Activated CD4-positive, alpha-beta T cell treated with anti-CD3 and anti-CD28 coated beads, Interleukin-2, amount 50 U/mL, for 4 hours (primary cell): ENCODE results near the gene PNLIPRP2.

Experiments
- DNase-seq, 2 experiments: peaks; one replicate each; pipeline ENCODE4 v3.0.0-alpha.2; 2020

PNLIPRP2 gene

GRCh38 chr10:116686632-116687031 is 65.9 kb downstream of the PNLIPRP2 start:
- DNase-seq = no peak

- no peak for DNase-seq
These were observed 66.9 kb downstream of the PNLIPRP2 start for GRCh38 chr10:116687633-116688032.

DNA sequence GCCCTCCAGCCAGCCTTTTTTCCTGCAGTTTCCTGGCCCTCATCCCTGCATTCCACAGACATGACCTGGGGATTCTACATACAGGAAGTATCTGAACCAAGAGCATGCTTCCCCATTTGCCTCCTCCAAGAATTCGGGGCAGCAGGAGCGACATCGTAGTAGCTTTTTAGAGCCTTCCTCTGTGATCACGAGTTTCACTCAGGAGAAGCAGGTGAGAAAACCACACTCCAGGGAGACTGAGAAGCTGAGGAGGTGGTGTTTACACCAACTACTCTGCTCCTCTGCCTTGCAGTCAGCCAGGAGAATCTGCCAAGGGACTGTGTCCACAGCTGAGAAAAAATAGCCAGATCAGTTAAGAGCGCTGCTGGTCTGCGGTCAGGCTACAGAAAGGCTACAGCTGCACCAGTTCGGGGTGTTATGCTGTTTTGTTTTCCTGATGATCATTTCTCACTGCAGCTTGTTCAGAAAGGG is 67.5 kb downstream of the PNLIPRP2 start:
- DNase-seq = no peak

DNA sequence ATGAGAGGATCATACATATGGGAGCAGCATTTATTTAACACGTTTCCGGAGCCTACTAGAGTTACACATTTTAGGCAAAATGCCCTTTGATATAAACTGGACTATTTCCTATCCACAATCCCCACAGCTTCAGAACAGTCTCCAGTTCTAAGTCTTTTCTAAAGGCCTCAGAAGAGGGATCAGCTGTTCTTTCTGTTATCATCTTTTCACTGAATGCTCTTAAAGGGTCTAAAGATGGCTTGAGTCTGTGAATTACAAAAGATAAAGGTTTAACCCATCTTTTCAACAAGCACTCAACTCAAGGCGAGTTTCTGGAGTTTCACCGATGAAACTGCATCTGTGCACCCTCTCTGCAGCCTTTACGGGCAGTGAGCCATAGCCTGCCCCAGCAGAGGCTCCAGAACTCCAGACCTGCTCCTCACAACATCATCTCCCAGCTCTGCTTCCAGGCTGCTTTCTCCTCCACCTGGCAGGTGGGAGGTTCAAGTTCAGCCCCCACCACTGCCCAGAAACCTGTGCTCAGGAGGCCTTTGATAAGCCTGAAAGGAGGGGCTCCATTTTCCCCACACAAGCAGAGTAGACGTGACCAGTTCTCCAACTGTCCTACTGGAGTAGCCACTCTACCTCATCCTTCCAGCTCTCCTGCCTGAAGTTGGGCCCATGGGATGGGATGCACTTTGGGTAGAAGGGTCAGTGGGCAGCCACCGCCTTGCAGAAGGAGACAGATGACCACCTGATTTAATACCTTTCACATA is 68.2 kb downstream of the PNLIPRP2 start:
- DNase-seq = no peak

- no peak for DNase-seq
These were observed 69.0 kb downstream of the PNLIPRP2 start for GRCh38 chr10:116689744-116690143.

GRCh38 chr10:116690356-116691322 is 69.9 kb downstream of the PNLIPRP2 start:
- no peak for DNase-seq

GRCh38 chr10:116691635-116692034 is 70.9 kb downstream of the PNLIPRP2 start:
- no peak for DNase-seq

GRCh38 chr10:116692225-116692624 is 71.5 kb downstream of the PNLIPRP2 start:
- no peak for DNase-seq

DNA sequence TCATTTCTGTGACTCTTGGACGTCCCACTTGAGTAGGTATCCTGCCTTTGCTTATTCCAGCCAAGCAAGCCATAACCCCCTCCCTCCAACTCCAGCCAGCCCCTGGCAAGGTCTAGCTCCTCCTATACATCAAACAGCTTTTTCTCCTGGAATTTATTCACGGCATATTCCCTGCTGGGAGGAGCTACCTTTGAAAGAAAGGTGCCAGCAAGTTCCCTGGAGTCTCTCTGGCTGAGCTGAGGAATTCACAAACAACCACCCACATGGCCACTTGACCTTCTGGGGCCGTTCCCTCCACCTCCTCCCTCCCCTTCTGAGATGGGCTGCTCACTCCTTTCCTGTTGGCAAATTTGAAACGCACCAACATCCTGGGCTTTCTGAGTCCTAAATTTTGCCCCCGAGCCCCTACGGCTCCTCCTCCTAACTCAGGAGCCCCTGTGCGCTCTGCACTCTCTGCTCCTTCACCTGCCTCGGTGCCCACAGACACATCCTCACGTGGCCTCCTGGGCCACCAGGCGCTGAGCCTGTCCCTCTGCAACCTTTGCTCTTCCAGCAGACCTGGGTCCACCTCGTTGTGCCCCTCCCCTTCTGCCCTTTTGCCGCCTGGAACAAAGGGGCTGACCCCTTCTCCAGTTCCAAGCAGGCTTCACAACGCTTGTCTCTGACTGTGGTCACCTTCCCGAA is 73.6 kb downstream of the PNLIPRP2 start:
- no peak for DNase-seq
